A673 (cell line): ENCODE measurements around the gene ARF4.

ENCODE experiments used
- CTCF ChIP-seq: fragments of 300-800, 200-600 bp; sonication (generic); conservative IDR thresholded peaks from 2 replicates; pipeline ENCODE4 v1.5.1; 2017; ENCODE audit warnings: low read depth, mild to moderate bottlenecking, antibody characterized with exemption, low read length, moderate library complexity, mixed read lengths
- EZH2 ChIP-seq: fragments of 200-600 bp; sonication (generic); IDR thresholded peaks from 2 replicates; pipeline ENCODE4 v1.6.1; 2017; ENCODE audit warnings: borderline replicate concordance, low read depth, mild to moderate bottlenecking, mixed read lengths, antibody characterized with exemption, low read length; ENCODE audit not compliant: poor library complexity, severe bottlenecking

GRCh38 chr3:57617739-57618138 lies 20.6 kb upstream of the ARF4 start:
- TF ChIP-seq CTCF, result no peak
- no peak for TF ChIP-seq EZH2
